T-helper 2 cell treated with Interferon-gamma antibody and Interleukin-4, amounts not matched to agents 100 ng/mL and 5 ng/mL, for 36 hours (primary cell): ENCODE results near the gene NOS3. TPM values are rescaled to one million over a fixed set of nuclear protein-coding genes. Genes with fewer than 3 reads are reported as not detected.

Experiments used
- intact Hi-C: fragments of 100-400 bp; cut with micrococcal nuclease; formaldehyde crosslinking; loops from one replicate; pipeline ENCODE4 v1.15.1; 2023
- total RNA-seq: library from RNA; stranded (reverse); gene quantifications from 2 replicates; pipeline ENCODE4 v1.2.3, GENCODE V29; 2022

The NOS3 gene
- total RNA-seq, 1 donor from 2014 or later: 17.4 TPM

DNA sequence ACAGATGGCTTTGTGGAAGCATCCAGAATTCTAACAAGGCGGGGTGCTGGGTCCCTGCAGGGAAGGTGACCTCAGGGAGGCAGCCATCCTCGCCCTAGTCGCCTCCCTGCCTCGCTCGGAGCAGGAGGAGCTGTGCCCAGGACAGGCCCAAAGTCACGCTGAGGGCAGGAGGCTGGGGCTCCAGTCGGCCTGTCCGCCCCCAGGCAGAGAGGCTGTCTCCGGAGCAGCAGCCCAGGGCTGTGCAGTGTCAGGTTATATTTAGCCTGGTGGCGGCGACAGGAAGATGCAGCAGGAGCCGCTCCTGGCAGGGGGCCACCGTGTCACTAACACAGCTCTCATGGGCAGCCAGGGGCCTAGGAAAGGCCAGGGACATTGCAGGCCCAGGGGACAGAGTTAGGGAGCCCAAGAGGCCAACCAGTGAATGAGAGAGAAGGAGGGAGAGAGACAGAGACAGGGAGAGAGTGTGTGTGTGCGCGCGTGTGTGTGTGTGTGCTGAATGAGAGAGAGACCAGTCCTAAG lies 26.2 kb upstream of the NOS3 start:
- intact Hi-C loops: no loop called here

DNA sequence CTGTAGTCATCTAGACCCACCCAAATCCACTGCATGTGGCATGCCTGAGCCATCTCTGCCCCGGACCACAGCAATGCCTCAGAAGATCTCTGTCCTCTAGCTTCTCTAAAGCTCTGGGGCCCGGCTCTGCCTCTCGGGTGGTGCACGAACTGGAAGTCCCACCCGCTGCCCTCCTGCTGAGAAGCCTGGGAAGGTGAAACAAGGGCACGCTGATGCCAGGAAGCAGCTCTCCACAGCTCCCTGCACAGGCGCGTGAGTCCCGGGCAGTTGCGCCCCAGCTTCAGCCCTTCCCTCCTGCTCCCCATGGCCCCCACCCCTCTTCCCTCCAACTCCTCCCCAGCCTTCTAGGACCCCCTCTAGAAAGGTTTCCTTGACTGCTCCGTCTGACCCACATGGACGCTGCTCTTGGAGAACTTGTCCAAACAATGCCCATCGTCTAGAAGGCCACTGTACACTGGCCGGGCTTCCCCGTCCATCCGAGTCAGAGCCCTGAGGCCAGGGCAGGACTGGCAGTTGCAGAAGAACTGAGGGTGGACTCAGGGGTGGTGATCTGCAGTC lies 25.5 kb upstream of the NOS3 start:
- intact Hi-C loops: no loop called here

DNA sequence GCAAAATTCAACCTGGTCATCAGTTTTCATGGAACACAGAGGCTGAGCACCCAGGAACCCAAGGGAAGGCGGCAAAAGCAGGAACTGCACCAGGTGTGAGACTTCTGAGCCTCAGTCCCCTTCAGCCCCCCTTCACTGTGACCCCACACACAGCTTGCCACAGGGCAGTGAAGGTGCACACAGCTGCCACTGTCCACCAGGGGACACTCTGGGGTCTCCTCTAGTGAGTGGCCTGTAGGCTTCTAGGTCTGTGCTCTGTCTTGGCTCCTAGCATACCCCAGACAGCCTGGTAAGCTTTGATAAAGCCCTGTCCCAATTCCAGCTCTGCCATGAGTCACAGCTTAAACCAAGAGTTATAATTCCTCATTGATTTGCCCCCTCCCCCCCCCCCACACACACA lies 24.8 kb upstream of the NOS3 start:
- intact Hi-C loops: no loop called here

DNA sequence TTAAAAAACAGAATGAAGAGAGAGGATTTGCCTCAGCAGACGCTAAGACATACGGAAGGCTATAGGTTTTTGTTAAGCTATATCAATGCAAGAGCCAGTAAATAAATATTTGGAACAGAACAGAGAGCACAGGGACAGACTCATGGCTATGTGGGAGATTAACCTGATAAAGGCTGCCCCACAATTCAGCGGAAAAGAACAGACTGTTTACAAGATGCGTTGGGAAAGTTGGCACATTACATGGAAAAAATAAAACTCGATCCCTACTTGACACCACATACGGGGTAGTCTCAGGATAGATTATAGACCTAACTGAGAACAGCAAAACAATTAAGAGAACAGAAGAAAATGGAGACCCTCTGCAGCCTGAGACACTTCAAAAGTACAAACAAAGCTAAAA lies 23.5 kb upstream of the NOS3 start:
- intact Hi-C loops: no loop called here

DNA sequence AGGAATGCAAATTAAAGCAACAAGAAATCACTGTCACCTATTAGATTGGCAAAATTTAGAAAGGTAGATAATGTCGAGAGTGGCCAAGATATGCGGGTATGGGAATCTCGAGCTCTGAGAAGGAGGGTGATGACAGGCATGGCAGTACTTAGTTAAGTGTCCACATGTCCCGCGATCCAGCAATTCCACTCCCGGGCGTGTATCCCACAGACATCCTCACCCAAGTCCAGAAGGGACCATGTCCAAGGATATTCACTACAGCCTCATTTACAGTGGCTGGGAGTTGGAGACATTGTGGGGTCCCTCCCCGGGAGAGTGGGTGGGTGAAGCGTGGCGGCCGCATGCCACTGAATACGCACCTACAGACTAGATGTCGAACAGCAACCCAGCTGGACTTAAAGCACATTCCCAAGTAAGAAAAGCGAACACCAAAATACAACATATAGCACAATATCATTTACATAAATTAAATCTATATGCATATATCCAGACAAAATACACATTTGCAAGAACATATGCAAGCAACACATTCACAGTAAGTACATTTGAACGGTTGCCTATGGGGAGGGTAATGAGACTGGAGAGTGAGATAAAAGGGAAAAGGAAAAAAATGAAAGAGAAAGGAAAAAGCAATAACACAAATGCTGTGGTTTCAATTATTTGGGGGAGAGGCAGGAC lies 22.6 kb upstream of the NOS3 start:
- intact Hi-C loops: no loop called here

DNA sequence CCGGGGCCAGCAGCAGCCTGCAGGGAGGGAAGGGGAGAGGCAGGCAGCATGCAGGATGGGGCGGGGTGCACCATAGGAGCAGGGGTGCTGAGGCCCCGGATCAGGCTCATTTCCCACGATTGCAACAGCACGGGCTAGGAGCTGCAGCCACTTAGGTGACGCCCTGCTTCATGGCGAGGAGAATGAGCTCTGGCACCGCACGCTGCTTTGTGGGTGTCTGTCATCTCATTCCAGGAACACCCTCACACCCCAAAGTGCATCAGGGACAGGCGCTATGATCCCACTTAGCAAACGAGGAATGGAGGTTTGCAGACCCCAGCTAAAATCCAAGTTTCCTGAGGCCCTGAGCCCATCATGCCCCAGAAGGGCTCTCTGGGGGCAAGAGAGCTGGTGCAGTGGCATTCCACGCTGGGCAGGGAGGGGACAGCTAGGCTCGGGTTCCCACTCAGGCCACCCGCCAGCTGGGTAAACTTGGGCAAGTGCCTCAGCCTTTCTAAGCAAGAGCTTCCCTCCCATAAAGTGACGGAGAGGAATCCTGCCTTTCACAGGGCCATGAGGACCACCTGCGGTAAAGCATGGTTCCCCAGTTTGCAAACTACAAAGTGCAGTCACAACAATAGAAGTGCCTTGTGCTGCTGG lies 22.0 kb upstream of the NOS3 start:
- intact Hi-C loops: no loop called here

DNA sequence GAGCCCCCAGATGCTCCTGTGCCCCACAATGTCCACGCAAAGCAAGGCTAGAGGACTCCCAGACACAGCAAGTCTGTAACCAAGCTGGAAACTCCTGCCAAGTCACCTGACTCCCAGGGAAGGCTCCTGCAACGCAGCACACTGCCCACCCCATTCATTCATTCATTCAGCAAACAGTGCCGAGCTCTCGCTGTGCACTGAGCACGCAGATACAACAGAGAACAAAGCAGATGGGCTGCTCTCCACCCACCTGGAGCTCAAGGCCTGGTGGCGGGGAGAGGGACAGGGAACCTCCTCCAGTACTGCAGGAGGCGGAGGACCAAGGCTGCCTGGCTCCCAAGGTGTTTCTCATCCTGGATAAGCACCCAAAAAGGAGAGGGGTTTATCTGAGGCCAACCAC lies 21.3 kb upstream of the NOS3 start:
- intact Hi-C loops: no loop called here

DNA sequence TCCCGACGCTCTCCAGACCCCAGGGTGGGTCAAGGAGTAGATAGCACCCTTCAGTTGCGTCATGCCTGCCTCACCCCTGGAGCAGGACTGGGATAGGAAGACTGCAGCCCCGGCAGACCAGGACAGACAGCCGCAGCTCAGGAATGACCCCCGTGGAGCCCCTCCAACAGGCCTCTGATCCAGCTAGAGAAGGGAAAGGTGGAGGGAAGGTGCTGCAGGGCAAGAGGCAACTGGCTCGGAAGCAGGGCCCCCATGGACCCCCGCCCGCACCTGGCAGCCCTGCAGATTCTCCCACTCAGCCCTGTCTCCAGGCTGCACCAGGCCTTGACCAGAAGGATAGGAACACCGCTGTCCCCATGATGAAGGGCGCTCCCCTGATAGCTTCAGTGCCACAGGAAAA lies 20.4 kb upstream of the NOS3 start:
- intact Hi-C loops: loop anchor here (10.0 kb wide), 1 partner anchor 114 kb away; the partner anchor contains the start of genes AGAP3, FASTK and TMUB1

DNA sequence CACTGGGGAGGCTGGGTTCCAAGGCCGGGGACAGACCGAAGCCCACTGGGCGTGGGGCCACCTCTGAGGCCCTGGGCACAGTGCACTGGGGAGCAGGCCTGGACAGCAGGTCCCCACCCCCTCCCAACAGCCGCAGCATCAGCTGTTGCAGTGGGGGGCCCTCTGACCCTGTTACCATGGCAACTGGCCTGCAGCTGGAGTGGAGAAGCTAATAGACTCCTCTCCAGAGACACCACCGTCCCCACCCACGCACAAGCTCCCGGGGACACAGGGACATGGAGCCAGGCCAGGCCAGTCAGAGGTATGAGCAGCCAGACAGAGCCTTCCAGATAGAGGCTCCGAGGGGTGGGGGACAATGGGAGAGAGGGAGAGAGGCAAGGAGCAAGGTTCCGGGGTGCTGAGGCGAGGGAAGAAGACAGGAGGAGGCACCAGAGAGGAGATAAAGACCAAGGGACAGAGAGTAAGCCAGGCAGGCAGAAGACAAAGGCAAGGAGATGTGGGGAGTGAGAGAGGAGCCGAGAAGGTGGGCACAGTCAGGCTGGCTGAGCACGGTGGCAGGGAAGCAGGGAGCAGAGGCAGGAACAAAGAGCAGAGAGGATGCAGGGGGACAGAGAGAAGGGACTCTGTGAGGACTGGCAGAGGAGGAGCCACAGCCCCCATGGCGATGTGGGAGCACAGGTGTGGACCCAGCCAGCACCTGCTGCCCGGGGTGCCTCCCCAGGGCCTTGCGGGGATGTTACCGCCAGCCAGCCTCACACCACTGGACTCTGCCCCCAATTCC lies 19.4 kb upstream of the NOS3 start:
- intact Hi-C loops: loop anchor here (10.0 kb wide), 1 partner anchor 113 kb away; the partner anchor contains the start of genes AGAP3, FASTK and TMUB1

DNA sequence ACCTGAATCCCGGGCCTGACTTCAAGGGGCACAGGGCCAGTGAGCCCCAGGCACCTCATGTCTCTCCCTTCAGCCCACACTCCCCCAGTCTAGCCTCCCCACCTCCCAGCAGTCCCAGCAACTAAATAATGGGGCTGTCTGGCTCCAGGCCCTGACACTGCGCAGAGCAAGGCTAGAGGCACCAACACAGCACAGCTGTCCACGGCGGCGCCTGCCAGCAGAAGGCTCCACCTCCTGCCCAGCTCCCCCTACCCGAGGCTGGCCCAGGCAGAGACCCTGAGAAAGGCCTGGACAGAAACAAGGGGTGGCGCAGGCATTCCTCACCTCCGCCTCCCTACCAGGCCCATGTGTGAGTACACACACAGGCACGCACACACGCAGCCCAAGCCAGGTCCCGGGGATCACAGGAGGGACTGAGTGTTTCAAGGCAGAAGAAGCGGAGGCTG lies 18.8 kb upstream of the NOS3 start:
- intact Hi-C loops: loop anchor here (10.0 kb wide), 1 partner anchor 113 kb away; the partner anchor contains the start of genes AGAP3, FASTK and TMUB1

DNA sequence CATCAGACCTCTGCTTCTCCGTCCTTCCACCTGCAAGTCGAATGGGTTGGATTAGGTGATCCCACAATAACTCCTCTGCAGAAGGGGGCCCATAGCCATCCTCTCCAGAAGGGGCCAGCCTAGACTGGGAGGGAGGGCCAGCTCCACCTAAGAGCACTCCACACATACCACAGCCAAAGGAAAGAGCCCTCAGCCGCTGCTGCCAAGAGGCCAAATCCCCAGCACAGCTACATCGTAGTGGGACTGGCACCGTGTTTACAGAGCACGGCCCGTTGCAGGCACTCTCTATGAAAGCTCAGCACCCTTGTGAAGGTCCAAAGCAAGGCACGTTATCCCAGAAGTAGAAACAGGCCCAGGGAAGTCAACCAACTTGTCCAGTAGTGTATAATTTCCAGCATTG lies 18.1 kb upstream of the NOS3 start:
- intact Hi-C loops: loop anchor here (10.0 kb wide), 1 partner anchor 112 kb away; the partner anchor contains the start of genes AGAP3, FASTK and TMUB1

DNA sequence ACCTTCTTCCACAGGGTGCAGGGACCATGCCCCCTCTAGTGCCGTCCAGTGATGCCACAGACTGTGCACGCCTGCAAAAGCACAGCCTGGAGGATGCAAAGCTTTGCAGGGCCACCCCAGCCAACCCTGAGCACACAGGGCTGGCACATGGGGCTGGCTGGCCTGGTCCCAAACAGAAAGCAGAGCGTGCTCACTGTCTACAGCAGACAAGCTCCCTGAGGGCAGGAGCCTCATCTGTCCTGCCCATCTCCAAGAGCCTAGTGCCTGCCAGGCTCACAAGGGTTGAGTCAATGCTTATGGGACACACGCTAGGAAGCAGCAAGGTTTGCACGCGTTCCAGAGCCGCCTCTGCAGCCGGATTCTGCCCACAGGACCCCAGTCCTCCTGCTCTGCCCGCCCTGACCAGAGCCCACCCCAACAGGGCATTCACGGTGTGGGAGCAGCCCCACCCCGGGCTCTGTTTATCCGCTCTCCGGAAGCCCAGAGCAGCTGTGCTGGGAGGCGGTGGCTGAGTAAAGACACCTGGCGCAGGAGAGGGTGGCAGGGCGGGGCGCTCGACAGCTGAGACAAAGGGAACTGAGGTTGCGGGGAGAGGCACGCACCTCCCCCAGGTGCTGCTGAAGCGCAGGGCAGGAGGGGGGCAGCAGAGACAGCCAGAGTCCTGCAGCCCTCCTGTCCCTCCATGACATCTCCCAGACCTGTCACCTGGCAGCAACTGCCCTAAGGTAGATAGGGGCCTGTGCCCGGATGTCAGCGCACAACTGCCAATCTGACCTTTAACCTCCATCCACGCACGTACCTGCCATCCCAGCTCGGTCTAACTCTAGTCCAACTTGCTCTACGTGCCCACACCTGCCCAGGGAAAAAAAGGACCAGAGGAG lies 17.0 kb upstream of the NOS3 start:
- intact Hi-C loops: loop anchor here (1.0 to 10.0 kb wide), 2 partner anchors 84 to 111 kb away; partner anchors contain the start of genes AGAP3, FASTK and TMUB1

DNA sequence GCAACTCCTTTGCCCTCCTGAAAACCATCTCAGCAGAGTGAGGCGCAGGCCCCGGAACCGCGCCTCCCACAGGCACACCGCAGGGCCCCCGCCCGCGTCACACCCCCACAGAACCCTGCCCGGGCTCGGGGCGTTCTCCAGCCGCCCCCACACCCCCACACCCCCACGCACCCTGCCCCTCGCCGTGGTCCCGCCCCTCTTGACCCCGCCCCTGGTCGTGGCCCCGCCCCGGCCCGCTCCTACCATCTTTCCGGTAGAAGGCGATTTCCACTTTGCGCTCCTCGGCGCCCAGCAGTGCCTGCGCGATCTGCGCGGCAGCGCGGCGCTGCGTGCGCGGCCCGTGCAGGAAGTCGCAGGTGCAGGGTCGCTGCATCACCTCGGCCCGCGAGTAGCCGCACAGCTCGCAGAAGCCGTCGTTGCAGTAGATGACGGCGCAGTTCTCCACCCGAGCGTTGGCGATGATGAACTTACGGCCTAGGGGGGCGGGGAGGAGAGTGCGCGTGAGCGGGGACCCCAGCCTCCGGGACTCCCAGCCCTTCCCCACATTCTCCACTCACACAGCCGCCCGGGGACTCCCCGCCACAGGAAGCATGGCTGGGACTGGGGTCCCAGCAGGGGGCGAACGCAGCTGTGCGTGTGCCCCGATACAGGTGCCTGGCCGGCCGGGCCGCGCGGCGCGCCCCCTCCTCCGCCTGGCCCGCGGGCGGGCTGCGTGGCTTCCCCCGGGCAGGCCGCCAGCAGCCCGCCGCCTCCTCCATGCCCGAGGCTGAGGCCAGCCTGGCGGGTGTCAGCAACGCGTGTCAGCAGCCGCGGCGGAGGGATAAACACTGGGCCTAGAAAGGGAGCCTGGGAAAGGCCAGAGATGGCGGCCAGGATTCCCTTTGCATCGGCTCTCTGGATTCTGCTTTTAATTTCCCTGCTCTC lies 16.1 kb upstream of the NOS3 start:
- intact Hi-C loops: loop anchor here (1.0 to 10.0 kb wide), 3 partner anchors 38 to 110 kb away; partner anchors contain the start of genes AGAP3, FASTK and TMUB1

DNA sequence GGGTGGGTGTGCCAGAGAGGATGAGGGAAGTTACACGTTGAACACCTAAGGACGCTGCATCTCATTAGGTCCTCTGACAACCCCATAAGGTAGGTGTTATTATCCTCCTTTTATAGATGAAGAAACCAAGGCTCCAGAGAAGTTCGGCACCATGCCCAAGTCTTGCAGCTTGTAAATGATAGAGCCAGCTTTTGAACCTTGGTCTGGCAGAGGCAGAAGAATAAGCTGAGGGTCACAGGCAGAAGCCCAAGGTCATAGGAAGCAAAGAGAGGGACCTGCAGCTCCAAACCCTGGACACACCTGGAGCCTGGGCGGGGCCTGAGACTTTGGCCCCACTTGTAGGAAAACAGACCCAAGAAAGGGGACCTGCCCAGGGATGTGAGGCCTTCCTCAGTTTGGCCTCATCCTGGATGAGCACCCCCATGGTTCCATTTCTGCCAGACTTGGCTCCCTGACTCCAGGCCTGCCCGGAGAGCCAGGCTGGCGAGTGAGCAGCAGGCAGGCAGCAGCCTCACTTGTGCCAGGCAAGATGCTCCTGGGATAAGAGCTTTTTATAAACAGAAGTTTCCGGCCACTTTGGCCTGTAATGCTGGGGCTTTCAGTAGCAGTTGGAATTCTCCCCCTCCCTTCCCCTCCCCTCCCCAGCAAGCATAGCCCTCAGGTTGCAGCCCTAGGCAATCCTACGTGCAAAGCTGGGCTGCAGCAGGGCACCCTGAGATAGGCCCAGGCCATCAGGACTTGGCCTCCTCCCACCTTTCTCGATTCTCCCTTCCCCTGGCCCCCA lies 15.1 kb upstream of the NOS3 start:
- intact Hi-C loops: loop anchor here (5.0 to 10.0 kb wide), 2 partner anchors 37 to 109 kb away; partner anchors contain the start of genes AGAP3, FASTK and TMUB1

DNA sequence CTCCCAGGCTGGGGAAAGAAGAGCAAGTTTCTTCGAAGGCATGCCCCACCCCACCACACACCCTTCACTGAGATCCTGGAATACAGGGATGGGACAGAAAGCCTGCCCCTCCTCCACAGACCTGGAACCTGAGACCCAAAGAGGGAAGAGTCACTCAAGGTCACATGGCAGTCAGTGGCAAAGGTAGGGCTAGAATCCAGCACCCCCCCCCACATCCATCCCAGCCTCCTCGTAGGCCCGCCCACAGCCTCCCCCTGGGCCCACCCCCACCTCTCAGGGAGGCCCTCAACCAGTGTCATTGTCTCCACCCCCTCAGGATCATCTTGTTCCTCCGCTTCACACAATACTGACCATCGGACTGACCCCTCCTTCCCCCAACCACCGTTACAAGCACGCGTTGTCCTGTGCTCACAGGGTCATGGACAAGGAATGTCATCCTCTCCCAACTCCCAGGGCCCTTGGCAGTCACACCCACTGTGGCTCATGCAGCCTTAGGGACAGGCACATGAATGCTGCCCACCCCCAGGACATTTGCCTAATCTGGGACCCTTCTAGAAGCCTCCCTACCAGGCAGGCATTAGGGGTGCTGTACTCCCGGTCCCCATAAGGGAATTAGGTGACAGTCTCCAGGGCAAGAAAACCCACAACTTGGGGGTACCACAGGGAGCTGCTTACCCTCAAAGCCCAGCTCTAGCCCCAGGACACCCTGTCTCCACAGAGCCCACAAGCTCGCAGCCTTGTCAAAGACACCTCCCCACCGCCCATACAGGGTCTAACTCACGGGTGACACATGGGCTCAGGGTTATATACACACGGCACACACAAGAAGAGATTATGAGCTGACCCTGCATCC lies 14.1 kb upstream of the NOS3 start:
- intact Hi-C loops: loop anchor here (5.0 to 10.0 kb wide), 2 partner anchors 36 to 108 kb away; partner anchors contain the start of genes AGAP3, FASTK and TMUB1

DNA sequence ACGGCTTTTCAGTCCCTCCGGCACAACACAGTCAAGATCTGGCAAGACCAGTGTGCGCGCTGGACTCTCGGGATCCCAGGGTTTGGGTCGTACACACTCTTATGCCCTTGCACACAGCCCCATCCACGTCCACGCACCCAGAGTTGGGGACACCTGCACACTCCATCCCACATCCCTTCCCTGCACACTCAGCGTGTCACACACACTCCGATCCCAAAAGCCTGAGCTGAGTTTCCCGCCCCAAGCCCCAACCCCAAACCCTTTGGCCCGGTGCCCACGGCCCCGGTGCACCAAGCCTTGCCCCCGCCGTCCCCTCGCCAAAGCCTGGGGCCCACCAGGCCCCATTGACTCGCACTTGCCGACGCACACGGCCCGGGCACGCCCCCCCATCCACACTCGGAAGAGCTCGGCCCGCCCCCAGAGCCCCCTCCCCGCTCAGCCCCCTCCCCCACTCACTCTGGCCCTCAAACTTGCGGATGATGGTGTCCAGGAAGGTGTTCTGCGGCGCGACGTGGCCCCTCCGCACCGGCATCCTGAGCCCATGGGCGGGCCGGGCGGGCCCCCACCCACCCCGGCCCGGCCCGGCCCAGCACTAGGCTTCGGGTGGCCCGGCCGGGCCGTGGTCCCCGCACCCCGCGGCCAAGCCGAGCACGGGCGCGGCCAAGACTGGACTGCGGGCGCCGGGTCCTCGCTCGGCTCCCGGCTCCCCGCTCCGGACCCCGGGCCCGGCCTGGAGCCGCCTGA lies 13.3 kb upstream of the NOS3 start:
- intact Hi-C loops: loop anchor here (5.0 to 10.0 kb wide), 2 partner anchors 35 to 107 kb away; partner anchors contain the start of genes AGAP3, FASTK and TMUB1
